Panc1 (cell line): Measurements from ENCODE around the gene RNF138. TPM values are rescaled to one million over a fixed set of nuclear protein-coding genes. Genes with fewer than 3 reads are reported as not detected.
"Not testable (repeated sequence)": the region's sequence is repeated elsewhere in the genome, so short reads cannot be mapped to it uniquely, and the experiment has no call there.

Experiments used
- ATAC-seq: fragments of 200-7000 bp; cut with Tn5 transposase; 2 replicates; pipeline ENCODE4 v1.9.1; 2020; ENCODE audit warnings: mild to moderate bottlenecking, moderate library complexity
- BruUV-seq: library from RNA; stranded (reverse); fragments of 400-500 nt; replicated peaks from 2 replicates; lab custom pipeline; 2021; lab: Mats Ljungman, UMichigan
- CTCF ChIA-PET: fragments of 300-600 bp; sonication (Branson Sonifier 250); formaldehyde crosslinking; loops from one replicate; lab custom pipeline; 2022; ENCODE audit warnings: antibody characterized with exemption; lab: Charles Lee
- POLR2A ChIA-PET: fragments of 300-600 bp; sonication (Branson Sonifier 250); formaldehyde crosslinking; loops from one replicate; lab custom pipeline; 2022; ENCODE audit warnings: antibody characterized with exemption; lab: Charles Lee
- DNase-seq: peaks from one replicate; pipeline ENCODE4 v3.0.0-alpha.2; 2010; ENCODE audit warnings: low read depth, low spot score
- H3K27ac ChIP-seq: 2 replicates; pipeline ENCODE4 v1.5.1; 2011; ENCODE audit warnings: mild to moderate bottlenecking, low read length, inconsistent platforms
- H3K27me3 ChIP-seq: fragments of 200-500 bp; sonication (Bioruptor generic); 2 replicates; pipeline ENCODE4 v1.6.0; 2014; ENCODE audit warnings: low read length, inconsistent platforms; ENCODE audit not compliant: control insufficient read depth, insufficient read depth
- H3K36me3 ChIP-seq: fragments of 200-500 bp; sonication (Bioruptor generic); 2 replicates; pipeline ENCODE4 v1.5.1; 2014; ENCODE audit warnings: inconsistent platforms, mild to moderate bottlenecking, low read length, moderate library complexity; ENCODE audit not compliant: control insufficient read depth, insufficient read depth
- H3K4me1 ChIP-seq: 2 replicates; pipeline ENCODE4 v1.5.1; 2011; ENCODE audit warnings: inconsistent platforms, mild to moderate bottlenecking, low read length, moderate library complexity; ENCODE audit not compliant: control insufficient read depth, insufficient read depth
- H3K4me3 ChIP-seq, 2 experiments: 2 replicates each; pipeline ENCODE4 v1.5.1; 2011 to 2012; ENCODE audit warnings: low read depth in 2 of 2, low read length in 2 of 2, mild to moderate bottlenecking in 2 of 2, inconsistent platforms in 1 of 2, moderate library complexity in 1 of 2
- H3K9me3 ChIP-seq: fragments of 200-500 bp; sonication (Bioruptor generic); 2 replicates; pipeline ENCODE4 v1.5.1; 2014; ENCODE audit warnings: low read depth, mild to moderate bottlenecking, inconsistent platforms, low read length, moderate library complexity; ENCODE audit not compliant: control insufficient read depth, insufficient read depth
- CTCF ChIP-seq: fragments of 450-650 bp; IDR thresholded peaks from 2 replicates; pipeline ENCODE4 v1.5.1; 2017; ENCODE audit warnings: mild to moderate bottlenecking
- POLR2AphosphoS5 ChIP-seq: IDR thresholded peaks from 2 replicates; pipeline ENCODE4 v1.6.1; 2012; ENCODE audit warnings: mild to moderate bottlenecking, low read depth, low read length, moderate library complexity
- REST ChIP-seq, 2 experiments: IDR thresholded peaks; 2 replicates each; pipeline ENCODE4 v1.6.1; 2011 to 2012; ENCODE audit warnings: low read depth in 2 of 2, control low read depth in 1 of 2, low read length in 1 of 2, mild to moderate bottlenecking in 1 of 2, moderate library complexity in 1 of 2; ENCODE audit not compliant: insufficient read depth in 1 of 2
- SIN3A ChIP-seq: IDR thresholded peaks from 2 replicates; pipeline ENCODE4 v1.6.1; 2012; ENCODE audit warnings: low read depth, mild to moderate bottlenecking, low read length, moderate library complexity, borderline replicate concordance; ENCODE audit not compliant: insufficient read depth
- TCF7L2 ChIP-seq: IDR thresholded peaks from 2 replicates; pipeline ENCODE4 v1.6.1; 2011; ENCODE audit warnings: mild to moderate bottlenecking, low read depth, low read length, inconsistent platforms
- in situ Hi-C: cut with HindIII; loops from 2 replicates; pipeline ENCODE4 v1.10.0; 2016; ENCODE audit warnings: low sequenced_read_pairs, low pct_unique_long_range_greater_than_20kb
- intact Hi-C: fragments of 100-400 bp; cut with micrococcal nuclease; formaldehyde crosslinking; loops from one replicate; pipeline ENCODE4 v1.10.0; 2022; ENCODE audit not compliant: unreplicated experiment
- total RNA-seq: library from RNA; stranded (reverse); gene quantifications from one replicate; pipeline ENCODE4 v1.2.1, GENCODE V29; 2021; ENCODE audit not compliant: unreplicated experiment

Gene RNF138
- total RNA-seq, 1 experiment from 2014 or later = 27.3 TPM

GRCh38 chr18:32083781-32084180 is 7.9 kb upstream of the RNF138 start:
- in situ Hi-C loops = no loop called here
- Histone ChIP-seq H3K4me1 (no peaks in the 10 kb centered on the region), H3K27me3 (no peaks in the 10 kb centered on the region), H3K27ac (no peak overlapping the region), H3K9me3 (no peaks in the 10 kb centered on the region), H3K4me3 (no peak overlapping the region), H3K36me3 (no peaks in the 10 kb centered on the region)
- DNase-seq (no peak), ATAC-seq (no peak)
- CTCF ChIA-PET = no interaction called here
- no peak for TF ChIP-seq POLR2AphosphoS5
- TF ChIP-seq SIN3A = no peak
- TF ChIP-seq REST (IDR thresholded peaks at IDR 0.05; ENCODE audit: insufficient read depth in 1 of 2, low read depth in 2 of 2, low read length in 1 of 2) = no peak
- no peak for TF ChIP-seq CTCF
- TF ChIP-seq TCF7L2 = no peak
- intact Hi-C loops = no loop called here
- POLR2A ChIA-PET = no interaction called here
- no TSS peak for BruUV-seq

- no peak overlapping the region for H3K4me3 ChIP-seq
- intact Hi-C loops = no loop called here
- no peaks in the 10 kb centered on the region for H3K36me3 ChIP-seq
- BruUV-seq = no TSS peak
- no peak for ATAC-seq
- POLR2A ChIA-PET = no interaction called here
- in situ Hi-C loops = no loop called here
- H3K27ac ChIP-seq = no peak overlapping the region
- DNase-seq = no peak
- H3K4me1 ChIP-seq = peaks cover 3% of the 10 kb centered on the region; the same call in 1 of the 2 replicates
- TF ChIP-seq SIN3A (no peak), TCF7L2 (no peak), POLR2AphosphoS5 (no peak), CTCF (no peak), REST (IDR thresholded peaks at IDR 0.05; ENCODE audit: insufficient read depth in 1 of 2, low read depth in 2 of 2, low read length in 1 of 2) (no peak)
- no peaks in the 10 kb centered on the region for H3K27me3 ChIP-seq
- CTCF ChIA-PET = no interaction called here
- no peaks in the 10 kb centered on the region for H3K9me3 ChIP-seq
Measured at GRCh38 chr18:32086881-32087280, 4.8 kb upstream of the RNF138 start.

- H3K4me3 ChIP-seq, H3K36me3 ChIP-seq, DNase-seq, POLR2A ChIA-PET, H3K27me3 ChIP-seq, intact Hi-C loops, H3K9me3 ChIP-seq, ATAC-seq, H3K27ac ChIP-seq, in situ Hi-C loops: not testable (repeated sequence)
- H3K4me1 ChIP-seq = peaks cover 13% of the 10 kb centered on the region
- CTCF ChIA-PET = interaction anchor here (0.6 kb wide), 1 partner anchor 371 kb away, joined by 4 read pairs; no protein-coding TSS in a partner anchor
- BruUV-seq = TSS peak; percentile 90
Measured at GRCh38 chr18:32090831-32091230, 843 bp upstream of the RNF138 start.
